Activated naive CD4-positive, alpha-beta T cell (primary cell): Measurements from ENCODE around the gene SLC36A3.
"Not testable (repeated sequence)": the region's sequence is repeated elsewhere in the genome, so short reads cannot be mapped to it uniquely, and the experiment has no call there.

Experiments used
- DNase-seq, 4 experiments: peaks; one replicate each; lab custom pipeline; 2025; lab: John Stamatoyannopoulos, UW

SLC36A3 gene

DNA sequence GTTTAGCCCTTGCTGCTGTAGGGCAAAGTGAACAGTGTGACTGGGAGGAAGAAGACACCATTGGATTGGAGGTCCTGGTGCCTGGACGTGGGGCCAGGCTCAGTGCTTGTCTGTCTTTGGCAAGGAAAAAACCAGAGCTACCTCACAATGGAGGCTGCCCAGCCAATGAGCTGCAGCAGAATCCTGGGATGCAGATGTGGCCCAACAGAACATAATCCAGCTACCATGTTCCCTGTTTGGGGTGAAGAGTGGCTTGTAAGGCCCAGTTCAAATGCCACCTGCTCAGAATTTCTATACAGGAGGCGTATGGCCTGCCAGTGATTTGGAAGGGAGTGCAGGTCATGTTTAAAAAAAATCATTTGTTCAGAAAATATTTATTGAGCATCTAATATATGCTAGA lies at the start of gene SLC36A3:
TSS of gene SLC36A3 (minus strand) at position 101 of the 400 bp plus-strand sequence. CDS start 412 bp downstream, outside the sequence.
- no peak for DNase-seq

GRCh38 chr5:151351671-151352070 lies 48.1 kb upstream of the SLC36A3 start:
- no peak for DNase-seq

GRCh38 chr5:151348789-151349188 lies 45.2 kb upstream of the SLC36A3 start:
- DNase-seq = no peak

DNA sequence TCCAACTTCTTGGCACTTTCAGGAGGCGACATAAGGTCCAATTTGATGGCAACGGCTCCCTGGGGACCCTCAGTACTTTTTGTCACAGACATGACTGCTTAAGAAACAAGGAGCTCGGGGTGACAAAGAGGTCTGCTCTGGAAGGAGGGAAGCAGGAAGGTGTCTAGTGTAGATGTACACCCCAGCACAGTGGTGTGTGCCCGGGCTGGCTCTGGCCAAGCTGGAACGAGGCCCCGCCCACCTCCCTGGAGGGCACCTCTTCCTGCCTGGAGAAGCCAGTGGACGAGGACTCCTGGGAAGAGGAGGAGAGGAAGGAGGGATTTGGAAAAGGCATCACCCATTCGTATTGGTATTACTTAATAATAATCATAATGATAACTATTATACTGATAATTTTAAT lies 43.8 kb upstream of the SLC36A3 start, which contains the start of gene SLC36A2:
TSS of gene SLC36A2 (minus strand) at position 191 of the 400 bp plus-strand sequence. CDS start at position 92, 99 bp downstream.
- DNase-seq = no peak

- no peak for DNase-seq
Measured at GRCh38 chr5:151345808-151346478, 42.4 kb upstream of the SLC36A3 start.

GRCh38 chr5:151345187-151345807 lies 41.7 kb upstream of the SLC36A3 start:
- DNase-seq = no peak

- no peak for DNase-seq
Measured at GRCh38 chr5:151344088-151344487, 40.5 kb upstream of the SLC36A3 start.

GRCh38 chr5:151340004-151340403 lies 36.4 kb upstream of the SLC36A3 start:
- no peak for DNase-seq

GRCh38 chr5:151338734-151339133 lies 35.2 kb upstream of the SLC36A3 start:
- DNase-seq = no peak

DNA sequence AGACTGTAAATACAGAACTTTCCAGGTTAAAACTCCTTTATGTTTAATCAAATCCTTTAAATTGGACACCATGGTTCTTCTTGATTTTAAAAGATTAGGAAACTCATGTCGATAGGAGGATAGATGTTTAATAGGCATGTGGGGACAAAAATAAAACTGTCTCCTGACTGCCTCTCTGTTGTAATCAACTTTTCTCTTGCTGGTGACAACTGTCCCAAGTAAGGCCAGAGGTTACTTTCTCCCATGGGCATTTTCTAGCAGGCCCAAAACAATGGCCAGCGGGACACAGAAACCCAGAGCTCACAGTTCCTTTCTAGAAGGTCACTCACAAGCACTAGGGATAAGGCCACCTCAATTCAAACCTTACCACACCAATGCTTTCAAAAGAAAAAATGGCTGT lies 29.3 kb upstream of the SLC36A3 start:
- DNase-seq = no peak

DNA sequence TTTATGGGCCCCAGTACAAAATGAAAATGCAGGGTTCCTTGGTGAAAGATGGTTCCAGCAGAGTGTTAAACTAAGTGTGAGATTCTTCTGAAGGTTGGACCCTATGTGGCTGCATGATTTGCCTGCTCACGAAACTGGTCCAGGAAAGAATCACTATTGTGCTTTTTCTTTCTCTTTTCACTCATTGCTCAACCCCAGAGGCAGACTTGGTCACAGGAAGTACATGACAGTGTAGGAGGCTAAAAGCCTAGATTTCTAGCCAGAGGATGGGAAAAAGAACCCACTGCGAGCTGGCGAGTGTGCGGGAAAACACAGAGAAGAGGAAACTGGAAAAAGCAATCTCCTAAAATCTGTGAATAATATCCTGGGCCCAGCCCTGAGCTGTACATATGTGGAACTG lies 25.2 kb upstream of the SLC36A3 start:
- DNase-seq = no peak

DNA sequence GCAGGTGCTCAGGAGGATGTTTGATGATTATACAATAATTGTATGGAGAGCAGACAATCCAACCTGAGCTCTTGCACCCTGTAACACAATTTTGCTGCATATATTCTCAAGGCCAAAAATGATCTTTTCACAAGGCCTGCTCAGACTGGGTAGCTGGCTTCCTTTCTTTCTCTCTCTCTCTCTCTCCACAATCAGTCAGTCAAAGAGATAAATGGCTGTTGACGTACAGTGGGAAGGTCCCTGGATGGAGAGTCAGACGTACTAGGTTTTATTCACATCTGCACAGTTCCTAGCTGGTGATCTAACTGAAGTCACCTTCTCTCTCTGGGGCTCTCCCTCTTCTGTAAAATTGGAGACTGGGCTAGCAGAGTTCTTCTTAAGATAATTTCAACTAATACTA lies 24.0 kb upstream of the SLC36A3 start:
- no peak for DNase-seq

DNA sequence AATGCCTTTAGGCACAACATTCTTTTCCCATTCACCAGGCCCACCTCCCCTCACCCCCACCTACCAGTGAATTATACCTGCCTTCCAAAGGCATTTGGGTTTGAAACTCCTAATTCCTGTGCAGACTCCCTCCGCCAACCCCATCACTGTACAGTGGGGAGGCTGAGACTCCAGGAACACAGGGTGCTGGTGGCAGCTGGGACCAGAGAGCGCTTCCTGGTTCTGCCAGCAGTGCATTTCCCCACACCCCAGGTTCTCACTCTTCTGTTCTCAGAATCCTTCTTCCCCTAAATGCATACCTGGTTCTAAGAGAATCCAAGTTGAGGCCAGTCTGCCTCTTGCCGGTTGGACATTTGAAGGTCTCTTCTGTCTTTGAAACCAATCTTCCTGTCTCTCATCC lies 22.7 kb upstream of the SLC36A3 start:
- DNase-seq = no peak

GRCh38 chr5:151320481-151320880 lies 16.9 kb upstream of the SLC36A3 start:
- DNase-seq = no peak

- DNase-seq = no peak
Measured at GRCh38 chr5:151318850-151319732, 15.5 kb upstream of the SLC36A3 start.

GRCh38 chr5:151317871-151318270 lies 14.3 kb upstream of the SLC36A3 start:
- DNase-seq = no peak

GRCh38 chr5:151315998-151316597 lies 12.5 kb upstream of the SLC36A3 start:
- peak in 3 of 4 experiments; percentile 5 to 36 (median 16) for DNase-seq

GRCh38 chr5:151313357-151313756 lies 9.8 kb upstream of the SLC36A3 start:
- no peak for DNase-seq

DNA sequence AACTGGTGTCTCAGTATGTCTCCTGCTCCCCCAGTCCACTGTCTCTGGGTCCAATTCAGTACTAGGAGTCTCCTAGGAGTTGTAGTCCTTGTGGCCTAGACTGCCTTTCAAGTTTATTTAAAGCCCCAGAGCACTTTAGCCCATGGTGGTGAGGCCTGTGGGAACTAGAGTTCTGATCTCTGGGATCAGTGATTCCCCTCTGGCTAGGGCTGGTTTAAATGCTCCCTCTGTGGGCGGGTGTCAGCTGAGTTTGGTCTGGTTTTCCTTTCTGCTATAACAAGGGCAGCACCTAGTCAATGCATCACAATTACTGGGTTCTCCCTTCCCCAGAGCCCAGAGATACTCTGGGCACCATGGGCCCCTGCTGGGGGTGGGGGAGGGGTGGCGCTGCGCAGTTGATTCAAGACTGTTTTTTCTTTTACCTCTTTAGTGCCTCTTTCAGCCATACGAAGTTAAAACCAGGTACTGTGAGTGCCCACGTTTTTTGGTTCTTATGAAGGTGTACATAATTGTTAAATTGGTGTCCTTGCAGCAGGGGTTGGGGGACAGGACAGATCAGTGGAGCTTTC lies 9.3 kb upstream of the SLC36A3 start:
- DNase-seq = no peak

DNA sequence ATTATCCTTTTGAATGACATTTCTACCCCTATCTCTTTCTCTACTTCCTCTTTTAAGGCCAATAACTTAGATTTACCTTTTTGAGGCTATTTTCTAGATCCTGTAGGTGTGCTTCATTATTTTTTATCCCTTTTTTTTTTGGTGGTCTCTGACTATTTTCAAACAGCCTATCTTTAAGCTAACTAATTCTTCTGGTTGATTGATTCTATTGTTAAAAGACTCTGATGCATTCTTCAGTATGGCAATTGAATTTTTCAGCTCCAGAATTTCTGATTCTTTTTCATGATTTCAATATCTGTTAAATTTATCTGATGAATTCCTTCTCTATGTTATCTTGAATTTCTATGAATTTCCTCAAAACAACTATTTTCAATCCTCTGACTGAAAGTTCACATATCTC lies 7.4 kb upstream of the SLC36A3 start:
- DNase-seq = no peak

GRCh38 chr5:151309821-151310220 lies 6.3 kb upstream of the SLC36A3 start:
- not testable (repeated sequence) for DNase-seq

DNA sequence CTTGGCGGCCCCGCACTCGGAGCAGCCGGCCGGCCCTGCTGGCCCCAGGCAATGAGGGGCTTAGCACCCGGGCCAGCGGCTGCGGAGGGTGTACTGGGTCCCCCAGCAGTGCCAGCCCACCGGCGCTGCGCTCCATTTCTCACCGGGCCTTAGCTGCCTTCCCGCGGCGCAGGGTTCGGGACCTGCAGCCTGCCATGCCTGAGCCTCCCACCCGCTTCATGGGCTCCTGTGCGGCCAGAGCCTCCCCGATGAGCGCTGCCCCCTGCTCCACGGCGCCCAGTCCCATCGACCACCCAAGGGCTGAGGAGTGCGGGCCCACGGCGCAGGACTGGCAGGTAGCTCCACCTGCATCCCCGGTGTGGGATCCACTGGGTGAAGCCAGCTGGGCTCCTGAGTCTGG lies 5.7 kb upstream of the SLC36A3 start:
- not testable (repeated sequence) for DNase-seq
